AG10803 (cell line): Measurements from ENCODE around the gene GAK.
"Not testable (repeated sequence)": the region's sequence is repeated elsewhere in the genome, so short reads cannot be mapped to it uniquely, and the experiment has no call there.

Experiments used
- DNase-seq: peaks from one replicate; pipeline ENCODE4 v3.0.0; 2010; ENCODE audit warnings: low read depth
- H3K4me3 ChIP-seq: 2 replicates; pipeline ENCODE4 v1.5.1; 2011; ENCODE audit warnings: mild to moderate bottlenecking, low read length, control low read depth
- TF ChIP-seq, protein P1 (sequence below): conservative IDR thresholded peaks from 2 replicates; pipeline ENCODE4 v1.5.1; 2011; ENCODE audit warnings: mild to moderate bottlenecking, low read length, control low read depth, inconsistent platforms

GAK gene

DNA sequence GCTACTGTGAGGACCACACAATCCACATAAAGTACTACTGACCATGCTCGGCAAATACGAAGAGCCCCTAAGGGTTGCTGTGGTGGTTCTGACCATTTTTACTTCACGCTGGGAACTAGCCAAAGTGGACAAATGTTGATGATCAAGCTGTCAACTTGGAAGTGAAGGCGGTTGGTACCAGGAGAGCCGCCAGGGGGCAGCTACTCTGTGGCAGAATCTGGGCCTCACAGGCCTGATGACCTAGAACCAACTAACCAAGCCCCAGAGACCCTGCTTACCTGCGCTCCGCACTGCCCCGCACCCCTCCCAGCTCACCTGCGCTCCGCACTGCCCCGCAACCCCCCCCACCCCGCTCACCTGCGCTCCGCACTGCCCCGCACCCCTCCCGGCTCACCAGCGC, 5.6 kb downstream of the GAK start:
- DNase-seq: no peak
- TF ChIP-seq, protein P1, sequence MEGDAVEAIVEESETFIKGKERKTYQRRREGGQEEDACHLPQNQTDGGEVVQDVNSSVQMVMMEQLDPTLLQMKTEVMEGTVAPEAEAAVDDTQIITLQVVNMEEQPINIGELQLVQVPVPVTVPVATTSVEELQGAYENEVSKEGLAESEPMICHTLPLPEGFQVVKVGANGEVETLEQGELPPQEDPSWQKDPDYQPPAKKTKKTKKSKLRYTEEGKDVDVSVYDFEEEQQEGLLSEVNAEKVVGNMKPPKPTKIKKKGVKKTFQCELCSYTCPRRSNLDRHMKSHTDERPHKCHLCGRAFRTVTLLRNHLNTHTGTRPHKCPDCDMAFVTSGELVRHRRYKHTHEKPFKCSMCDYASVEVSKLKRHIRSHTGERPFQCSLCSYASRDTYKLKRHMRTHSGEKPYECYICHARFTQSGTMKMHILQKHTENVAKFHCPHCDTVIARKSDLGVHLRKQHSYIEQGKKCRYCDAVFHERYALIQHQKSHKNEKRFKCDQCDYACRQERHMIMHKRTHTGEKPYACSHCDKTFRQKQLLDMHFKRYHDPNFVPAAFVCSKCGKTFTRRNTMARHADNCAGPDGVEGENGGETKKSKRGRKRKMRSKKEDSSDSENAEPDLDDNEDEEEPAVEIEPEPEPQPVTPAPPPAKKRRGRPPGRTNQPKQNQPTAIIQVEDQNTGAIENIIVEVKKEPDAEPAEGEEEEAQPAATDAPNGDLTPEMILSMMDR: peak; percentile 49
- H3K4me3 ChIP-seq: no peak overlapping the region

DNA sequence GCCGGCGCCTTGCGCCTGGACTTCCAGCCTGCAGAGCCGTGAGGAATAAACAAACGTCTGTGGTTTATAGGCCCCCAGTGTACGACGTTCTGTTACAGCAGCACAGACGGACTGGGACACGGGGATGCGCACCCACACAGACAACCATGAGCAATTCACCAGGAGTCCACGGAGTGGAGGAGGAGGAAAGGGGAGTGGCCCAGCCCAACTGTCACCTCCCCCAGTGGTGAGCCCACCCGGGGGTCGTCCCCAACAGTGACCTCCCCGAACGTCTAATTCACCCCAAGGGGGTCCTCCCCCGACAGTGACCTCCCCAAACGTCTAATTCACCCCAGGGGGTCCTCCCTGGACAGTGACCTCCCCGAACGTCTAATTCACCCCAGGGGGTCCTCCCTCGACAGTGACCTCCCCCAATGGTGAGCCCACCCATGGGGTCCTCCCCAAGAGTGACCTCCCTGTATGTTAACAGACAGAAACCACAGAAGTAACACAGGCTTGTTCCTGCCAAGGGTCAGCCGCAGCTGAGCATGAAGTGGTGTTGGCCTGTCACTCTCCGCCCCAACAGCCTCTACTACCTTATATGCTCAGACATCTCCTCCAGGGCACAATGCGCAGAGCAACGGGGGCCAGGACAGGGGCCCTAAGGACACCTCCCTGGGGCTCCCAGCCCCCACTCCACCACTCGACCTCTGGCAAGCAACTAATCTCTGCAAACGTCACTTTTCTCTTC, 6.2 kb downstream of the GAK start:
- DNase-seq: no peak
- TF ChIP-seq, protein P1: no peak
- no peak overlapping the region for H3K4me3 ChIP-seq

GRCh38 chr4:925171-925570, 6.9 kb downstream of the GAK start:
- no peak for DNase-seq
- H3K4me3 ChIP-seq: no peak overlapping the region
- TF ChIP-seq, protein P1: no peak

DNA sequence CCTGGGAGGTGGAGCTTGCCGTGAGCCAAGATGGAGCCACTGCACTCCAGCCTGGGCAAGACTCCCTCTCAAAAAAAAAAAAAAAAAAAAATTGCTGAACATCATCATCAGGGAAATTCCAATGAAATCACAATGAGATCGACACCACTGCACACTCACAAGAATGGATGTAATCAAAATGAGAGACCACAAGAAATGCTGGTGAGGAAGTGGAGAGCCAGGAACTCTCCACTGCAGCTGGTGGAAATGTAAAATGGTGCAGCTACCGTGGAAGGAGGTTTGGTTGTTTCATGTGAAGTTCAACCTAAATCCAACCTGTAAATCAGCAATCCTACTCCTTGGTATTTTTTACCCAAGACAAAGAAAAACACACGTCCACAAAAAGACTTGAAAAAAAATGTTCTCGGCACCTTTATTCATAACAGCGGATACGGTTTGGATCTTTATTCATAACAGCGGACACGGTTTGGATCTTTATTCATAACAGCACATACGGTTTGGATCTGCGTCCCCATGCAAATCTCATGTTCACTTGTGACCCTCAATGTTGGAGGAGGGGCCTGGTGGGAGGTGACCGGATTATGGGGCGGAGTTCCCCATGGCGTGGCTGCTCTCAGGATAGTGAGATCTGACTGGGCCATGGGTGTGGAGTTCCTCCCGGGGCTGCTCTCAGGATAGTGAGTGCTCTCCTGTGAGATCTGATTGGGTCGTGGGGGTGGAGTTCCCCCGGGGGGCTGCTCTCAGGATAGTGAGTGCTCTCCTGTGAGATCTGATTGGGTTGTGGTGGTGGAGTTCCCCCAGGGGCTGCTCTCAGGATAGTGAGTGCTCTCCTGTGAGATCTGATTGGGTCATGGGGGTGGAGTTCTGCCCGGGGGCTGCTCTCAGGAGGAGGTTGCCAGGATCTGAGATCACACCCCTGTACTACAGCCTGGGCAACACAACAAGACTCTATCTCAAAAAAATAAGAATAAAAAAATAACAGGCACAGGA, 7.7 kb downstream of the GAK start:
- no peak overlapping the region for H3K4me3 ChIP-seq
- TF ChIP-seq, protein P1: no peak
- peak; percentile 58 for DNase-seq

DNA sequence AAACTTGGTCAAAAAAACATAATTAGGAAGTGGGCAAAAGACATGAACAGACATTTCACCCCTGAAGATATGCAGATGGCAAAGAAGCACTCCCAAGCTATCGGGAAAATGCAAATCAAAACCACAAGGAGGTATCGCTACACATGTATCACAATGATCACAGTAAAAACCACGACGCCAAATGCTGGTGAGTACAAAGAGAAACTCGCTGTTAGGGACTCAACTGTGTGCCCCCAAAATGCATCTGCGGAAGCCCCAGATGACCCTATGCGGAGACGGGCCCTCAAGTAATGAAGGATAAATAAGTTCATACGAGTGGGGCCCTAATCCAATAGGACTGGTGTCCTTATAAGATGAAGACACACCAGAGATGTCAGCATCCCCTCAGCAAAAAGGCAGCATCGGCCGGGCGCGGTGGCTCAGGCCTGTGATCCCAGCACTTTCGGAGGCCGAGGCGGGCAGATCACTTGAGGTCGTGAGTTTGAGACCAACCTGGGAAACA, 10.2 kb downstream of the GAK start:
- TF ChIP-seq, protein P1: no peak
- no peak for DNase-seq

GRCh38 chr4:919004-919680, 13.0 kb downstream of the GAK start:
- not testable (repeated sequence) for DNase-seq, H3K4me3 ChIP-seq

More for the DNA sequence above, 10.2 kb downstream of the GAK start:
- no peak overlapping the region for H3K4me3 ChIP-seq

GRCh38 chr4:918591-918990, 13.5 kb downstream of the GAK start:
- not testable (repeated sequence) for H3K4me3 ChIP-seq, DNase-seq
